ENCODE measurements around the gene EZR. TPM values are rescaled to one million over a fixed set of nuclear protein-coding genes. Genes with fewer than 3 reads are reported as not detected.

The EZR gene
- total and polyA plus RNA-seq, 9 of the 15 experiments (the other 6 are each of a cell fraction or from before 2014, with no cell fraction given) = 36.5 to 162 (median 104) TPM

GRCh38 chr6:158735009-158735408 is 84.2 kb downstream of the EZR start:
- FAIRE-seq = no peak
- no peak for ATAC-seq
- no peak for DNase-seq (ENCODE audit: extremely low read depth in 1 of 4, low spot score in 3 of 4)

GRCh38 chr6:158730541-158730907 is 88.6 kb downstream of the EZR start:
- Histone ChIP-seq H3K27ac (ENCODE audit: extremely low read depth, low read depth, low read length) (no peak overlapping the region), H3K27me3 (ENCODE audit: control insufficient read depth in 2 of 2, insufficient read depth in 2 of 2, low read length in 2 of 2) (peaks cover 0 to 5% of the 10 kb centered on the region in 2 experiments; a peak in 1 of 5 replicates), H3K4me2 (ENCODE audit: insufficient read depth, low read length) (no peak overlapping the region), H3K9me1 (ENCODE audit: control insufficient read depth, insufficient read depth, low read length) (no peaks in the 10 kb centered on the region), H3K9ac (ENCODE audit: insufficient read depth in 1 of 2, low read depth in 2 of 2, low read length in 2 of 2) (no peak overlapping the region), H3K4me1 (replicated peaks in 1 of 2; ENCODE audit: control insufficient read depth in 2 of 2, insufficient read depth in 2 of 2, low read length in 2 of 2) (peaks cover 0 to 5% of the 10 kb centered on the region in 2 experiments; a peak in 2 of 5 replicates), H4K20me1 (replicated peaks; ENCODE audit: control insufficient read depth, insufficient read depth, low read length) (no peaks in the 10 kb centered on the region), H3K9me3 (replicated peaks; ENCODE audit: control insufficient read depth, insufficient read depth, low read depth, low read length) (peaks cover 8% of the 10 kb centered on the region; the same call in 1 of the 2 replicates), H3K36me3 (ENCODE audit: control insufficient read depth, insufficient read depth, low read length) (no peaks in the 10 kb centered on the region), H3K79me2 (ENCODE audit: control insufficient read depth, insufficient read depth, low read length) (no peaks in the 10 kb centered on the region), H2AFZ (ENCODE audit: low read depth, low read length) (peak overlapping the region; percentile 49; the same call in 1 of the 2 replicates), H3K4me3 (no peak overlapping the region)
- peak; percentile 44; the same call in 1 of the 3 replicates for ATAC-seq
- ChIA-PET POLR2A (no interaction called here), CTCF (ENCODE audit: low intra/inter-chr PET ratio) (no interaction called here)
- BruUV-seq (replicated peaks) = no TSS peak
- in situ Hi-C loops (cut with MboI) (no loop called here), intact Hi-C loops (cut with micrococcal nuclease) (no loop called here)
- FAIRE-seq = no peak
- DNase-seq (ENCODE audit: extremely low read depth in 1 of 4, low spot score in 3 of 4) = no peak
- whole genome bisulfite sequencing (ENCODE audit: insufficient coverage, low coverage, missing lambda C conversion rate) = 51% methylated on average over 14 of the region's 18 CpGs
- TF ChIP-seq NCOA1 (IDR thresholded peaks at IDR 0.05; ENCODE audit: low read depth) (no peak), RFX1 (IDR thresholded peaks at IDR 0.05) (no peak), SRSF7 (optimal IDR thresholded peaks at IDR 0.05; ENCODE audit: low read depth, low read length) (no peak), ZBTB9 (CRISPR knock-in tag; IDR thresholded peaks at IDR 0.05) (no peak), ZNF165 (CRISPR knock-in tag; IDR thresholded peaks at IDR 0.05; ENCODE audit: borderline replicate concordance) (no peak), PRPF4 (IDR thresholded peaks at IDR 0.05; ENCODE audit: insufficient read depth, low read depth, low read length, poor library complexity, severe bottlenecking) (no peak), RREB1 (CRISPR knock-in tag; IDR thresholded peaks at IDR 0.05) (no peak), RAD51 (IDR thresholded peaks at IDR 0.05; ENCODE audit: borderline replicate concordance, low read depth) (no peak), TGIF2 (CRISPR knock-in tag; IDR thresholded peaks at IDR 0.05) (no peak)

More at GRCh38 chr6:158735009-158735408, 84.2 kb downstream of the EZR start:
- H3K36me3 ChIP-seq (ENCODE audit: control insufficient read depth, insufficient read depth, low read length) = no peaks in the 10 kb centered on the region
- no peaks in the 10 kb centered on the region for H4K20me1 ChIP-seq (replicated peaks; ENCODE audit: control insufficient read depth, insufficient read depth, low read length)
- CTCF ChIA-PET (ENCODE audit: low intra/inter-chr PET ratio) = no interaction called here
- no TSS peak for BruUV-seq (replicated peaks)
- 2% methylated on average over 3 of the region's 3 CpGs for WGBS (ENCODE audit: insufficient coverage, low coverage, missing lambda C conversion rate)
- H3K79me2 ChIP-seq (ENCODE audit: control insufficient read depth, insufficient read depth, low read length) = no peaks in the 10 kb centered on the region
- H3K4me2 ChIP-seq (ENCODE audit: insufficient read depth, low read length) = no peak overlapping the region
- no peak for TF ChIP-seq ZKSCAN1 (IDR thresholded peaks at IDR 0.05; ENCODE audit: low read depth, low read length)
- in situ Hi-C loops (cut with MboI) (no loop called here), intact Hi-C loops (cut with micrococcal nuclease) (no loop called here)
- H3K9ac ChIP-seq (ENCODE audit: insufficient read depth in 1 of 2, low read depth in 2 of 2, low read length in 2 of 2) = no peak overlapping the region
- H3K27ac ChIP-seq (ENCODE audit: extremely low read depth, low read depth, low read length) = no peak overlapping the region
- H2AFZ ChIP-seq (ENCODE audit: low read depth, low read length) = no peak overlapping the region
- H3K27me3 ChIP-seq (ENCODE audit: control insufficient read depth in 2 of 2, insufficient read depth in 2 of 2, low read length in 2 of 2) = peaks cover 3 to 12% of the 10 kb centered on the region in 2 experiments; a peak in 2 of 5 replicates
- H3K9me3 ChIP-seq (replicated peaks; ENCODE audit: control insufficient read depth, insufficient read depth, low read depth, low read length) = peaks cover 14% of the 10 kb centered on the region
- H3K4me3 ChIP-seq = no peak overlapping the region
- POLR2A ChIA-PET = no interaction called here
- no peaks in the 10 kb centered on the region for H3K4me1 ChIP-seq (replicated peaks in 1 of 2; ENCODE audit: control insufficient read depth in 2 of 2, insufficient read depth in 2 of 2, low read length in 2 of 2)
- no peaks in the 10 kb centered on the region for H3K9me1 ChIP-seq (ENCODE audit: control insufficient read depth, insufficient read depth, low read length)
